GM21390 (cell line): ENCODE data around the gene IGSF11.
"Not testable (repeated sequence)": the region's sequence is repeated elsewhere in the genome, so short reads cannot be mapped to it uniquely, and the experiment has no call there.

Source experiments
- ATAC-seq: cut with Tn5 transposase; IDR thresholded peaks from one replicate; pipeline ENCODE4 v1.9.1; 2021; ENCODE audit not compliant: unreplicated experiment

Gene IGSF11

GRCh38 chr3:118990823-118991560 lies 43.7 kb downstream of the IGSF11 start:
- ATAC-seq: no peak

- no peak for ATAC-seq
These were observed 46.2 kb downstream of the IGSF11 start for GRCh38 chr3:118988198-118989130.

GRCh38 chr3:118987477-118987876 lies 47.2 kb downstream of the IGSF11 start:
- no peak for ATAC-seq

GRCh38 chr3:118986734-118987133 lies 47.9 kb downstream of the IGSF11 start:
- no peak for ATAC-seq

GRCh38 chr3:118984699-118985098 lies 49.9 kb downstream of the IGSF11 start:
- no peak for ATAC-seq

GRCh38 chr3:118981494-118982134 lies 53.0 kb downstream of the IGSF11 start:
- no peak for ATAC-seq

- ATAC-seq: no peak
These were observed 53.8 kb downstream of the IGSF11 start for GRCh38 chr3:118980832-118981231.

GRCh38 chr3:118978393-118978758 lies 56.3 kb downstream of the IGSF11 start:
- no peak for ATAC-seq

- no peak for ATAC-seq
These were observed 56.8 kb downstream of the IGSF11 start for GRCh38 chr3:118977671-118978392.

- ATAC-seq: no peak
These were observed 57.5 kb downstream of the IGSF11 start for GRCh38 chr3:118977118-118977517.

- not testable (repeated sequence) for ATAC-seq
These were observed 59.2 kb downstream of the IGSF11 start for GRCh38 chr3:118975476-118975875.

- no peak for ATAC-seq
These were observed 60.1 kb downstream of the IGSF11 start for GRCh38 chr3:118974356-118975097.

GRCh38 chr3:118973050-118973449 lies 61.6 kb downstream of the IGSF11 start:
- ATAC-seq: no peak

GRCh38 chr3:118970819-118971218 lies 63.8 kb downstream of the IGSF11 start:
- ATAC-seq: no peak

- ATAC-seq: no peak
These were observed 66.0 kb downstream of the IGSF11 start for GRCh38 chr3:118968640-118969039.

- no peak for ATAC-seq
These were observed 66.5 kb downstream of the IGSF11 start for GRCh38 chr3:118968111-118968510.

GRCh38 chr3:118966700-118967099 lies 67.9 kb downstream of the IGSF11 start:
- no peak for ATAC-seq

- ATAC-seq: no peak
These were observed 70.9 kb downstream of the IGSF11 start for GRCh38 chr3:118963711-118964110.

- no peak for ATAC-seq
These were observed 73.7 kb downstream of the IGSF11 start for GRCh38 chr3:118960876-118961450.
